NCI-H187 (cell line): Measurements from ENCODE around the gene MPRIP.

Experiments
- DNase-seq, 2 experiments: peaks; one replicate each; lab custom pipeline; 2025; lab: John Stamatoyannopoulos, UW

MPRIP gene

GRCh38 chr17:17070931-17071330 lies 28.7 kb downstream of the MPRIP start:
- DNase-seq, result no peak

- DNase-seq, result no peak
Observed at GRCh38 chr17:17071531-17072360, 29.5 kb downstream of the MPRIP start.

- no peak for DNase-seq
Observed at GRCh38 chr17:17072546-17072945, 30.3 kb downstream of the MPRIP start.

- no peak for DNase-seq
Observed at GRCh38 chr17:17073030-17073564, 30.8 kb downstream of the MPRIP start.

GRCh38 chr17:17073581-17074403 lies 31.5 kb downstream of the MPRIP start:
- DNase-seq, result no peak

- DNase-seq, result no peak
Observed at GRCh38 chr17:17075125-17075781, 33.0 kb downstream of the MPRIP start.

GRCh38 chr17:17076066-17076465 lies 33.8 kb downstream of the MPRIP start:
- no peak for DNase-seq

- no peak for DNase-seq
Observed at GRCh38 chr17:17077101-17077500, 34.8 kb downstream of the MPRIP start.

GRCh38 chr17:17077861-17078732 lies 35.8 kb downstream of the MPRIP start:
- DNase-seq, result no peak

GRCh38 chr17:17078832-17079231 lies 36.6 kb downstream of the MPRIP start:
- no peak for DNase-seq

- DNase-seq, result no peak
Observed at GRCh38 chr17:17079336-17079735, 37.1 kb downstream of the MPRIP start.

GRCh38 chr17:17079761-17080160 lies 37.5 kb downstream of the MPRIP start:
- no peak for DNase-seq

GRCh38 chr17:17080181-17080631 lies 37.9 kb downstream of the MPRIP start:
- no peak for DNase-seq

GRCh38 chr17:17080781-17081180 lies 38.5 kb downstream of the MPRIP start:
- DNase-seq, result no peak

- no peak for DNase-seq
Observed at GRCh38 chr17:17081304-17081940, 39.2 kb downstream of the MPRIP start.

- DNase-seq, result no peak
Observed at GRCh38 chr17:17082878-17083277, 40.6 kb downstream of the MPRIP start.

GRCh38 chr17:17084317-17084835 lies 42.1 kb downstream of the MPRIP start:
- no peak for DNase-seq

- no peak for DNase-seq
Observed at GRCh38 chr17:17084941-17085340, 42.7 kb downstream of the MPRIP start.

- DNase-seq, result no peak
Observed at GRCh38 chr17:17086585-17086984, 44.3 kb downstream of the MPRIP start.

- DNase-seq, result no peak
Observed at GRCh38 chr17:17087424-17088015, 45.3 kb downstream of the MPRIP start.
